OCI-LY3 (cell line): ENCODE data around the gene KLRG1.

Source experiments
- H2AFZ ChIP-seq: fragments of 200-600, 300-600 bp; shearing (Covaris generic); 2 replicates; pipeline ENCODE4 v1.6.0; 2014; ENCODE audit warnings: antibody characterized with exemption, low read depth, low read length
- H3K27ac ChIP-seq: fragments of 200-600, 300-600 bp; sonication (generic); 2 replicates; pipeline ENCODE4 v1.5.1; 2014; ENCODE audit warnings: mild to moderate bottlenecking, low read length, moderate library complexity, mixed read lengths
- H3K27me3 ChIP-seq: fragments of 200-600, 300-600 bp; sonication (generic); 2 replicates; pipeline ENCODE4 v1.6.1; 2014; ENCODE audit warnings: low read depth, low read length, mixed read lengths
- H3K36me3 ChIP-seq: fragments of 200-600, 300-600 bp; sonication (generic); replicated peaks from 2 replicates; pipeline ENCODE3; 2014; ENCODE audit warnings: low read depth, low read length, mixed read lengths
- H3K4me1 ChIP-seq: fragments of 300-600, 200-600 bp; sonication (generic); 2 replicates; pipeline ENCODE4 v1.6.1; 2014; ENCODE audit warnings: low read length, mixed read lengths
- H3K4me2 ChIP-seq: fragments of 200-600, 300-600 bp; sonication (generic); 2 replicates; pipeline ENCODE4 v1.6.1; 2014; ENCODE audit warnings: low read length, mixed read lengths
- H3K4me3 ChIP-seq: fragments of 300-600, 200-600 bp; sonication (generic); 2 replicates; pipeline ENCODE4 v1.5.1; 2014; ENCODE audit warnings: antibody characterized with exemption, mild to moderate bottlenecking, low read length, moderate library complexity
- H3K79me2 ChIP-seq: fragments of 300-600, 200-600 bp; shearing (Covaris generic); 2 replicates; pipeline ENCODE4 v1.6.1; 2014; ENCODE audit warnings: mild to moderate bottlenecking, low read length, mixed read lengths
- H3K9ac ChIP-seq: fragments of 300-600, 200-600 bp; shearing (Covaris generic); 2 replicates; pipeline ENCODE4 v1.6.0; 2014; ENCODE audit warnings: mild to moderate bottlenecking, low read length, moderate library complexity
- H3K9me3 ChIP-seq: fragments of 200-600, 300-600 bp; shearing (Covaris generic); 2 replicates; pipeline ENCODE4 v1.6.1; 2014; ENCODE audit warnings: low read length, mixed read lengths; ENCODE audit not compliant: insufficient read depth
- H4K20me1 ChIP-seq: fragments of 200-600, 300-600 bp; sonication (generic); 2 replicates; pipeline ENCODE4 v1.6.1; 2016; ENCODE audit warnings: low read length, mixed read lengths; ENCODE audit not compliant: insufficient read depth
- CTCF ChIP-seq: fragments of 200-600, 300-600 bp; sonication (generic); IDR thresholded peaks from 2 replicates; pipeline ENCODE4 v1.5.1; 2014; ENCODE audit warnings: antibody characterized with exemption, low read length, low read depth
- EZH2phosphoT487 ChIP-seq: fragments of 200-600 bp; shearing (Covaris generic); IDR thresholded peaks from 2 replicates; pipeline ENCODE4 v1.6.1; 2018; ENCODE audit warnings: antibody characterized with exemption, mixed run types, low read depth

Gene KLRG1

GRCh38 chr12:8985213-8985754 is 4.1 kb upstream of the KLRG1 start:
- Histone ChIP-seq H3K4me3 (no peak overlapping the region), H3K4me1 (peaks cover 50% of the 10 kb centered on the region), H4K20me1 (no peaks in the 10 kb centered on the region), H3K36me3 (peaks cover 2% of the 10 kb centered on the region), H3K27ac (no peak overlapping the region), H3K9me3 (0 out of 2 replicates have a peak, but pooled peaks cover 2% of the 10 kb centered on the region), H2AFZ (no peak overlapping the region), H3K4me2 (0 out of 2 replicates have a peak overlapping the region, but pooled peaks have one; percentile 7), H3K9ac (no peak overlapping the region), H3K79me2 (no peaks in the 10 kb centered on the region), H3K27me3 (no peaks in the 10 kb centered on the region)
- TF ChIP-seq CTCF, result no peak
- TF ChIP-seq EZH2phosphoT487, result no peak

- Histone ChIP-seq H2AFZ (no peak overlapping the region), H3K9ac (no peak overlapping the region), H3K4me2 (peak overlapping the region; percentile 38), H3K36me3 (no peaks in the 10 kb centered on the region), H3K27ac (peak overlapping the region; percentile 28; the same call in 1 of the 2 replicates), H4K20me1 (no peaks in the 10 kb centered on the region), H3K4me1 (peaks cover 61% of the 10 kb centered on the region), H3K79me2 (no peaks in the 10 kb centered on the region), H3K9me3 (no peaks in the 10 kb centered on the region), H3K27me3 (no peaks in the 10 kb centered on the region), H3K4me3 (no peak overlapping the region)
- TF ChIP-seq EZH2phosphoT487, result no peak
- TF ChIP-seq CTCF, result no peak
Observed at GRCh38 chr12:8987163-8987562, 2.2 kb upstream of the KLRG1 start.

- H3K4me3 ChIP-seq, result no peak overlapping the region
- no peaks in the 10 kb centered on the region for H4K20me1 ChIP-seq
- no peaks in the 10 kb centered on the region for H3K27me3 ChIP-seq
- H3K27ac ChIP-seq, result peak overlapping the region; percentile 28
- no peak overlapping the region for H2AFZ ChIP-seq
- no peaks in the 10 kb centered on the region for H3K36me3 ChIP-seq
- TF ChIP-seq CTCF, result no peak
- H3K4me1 ChIP-seq, result peaks cover 64% of the 10 kb centered on the region
- H3K4me2 ChIP-seq, result peak overlapping the region; percentile 38
- H3K79me2 ChIP-seq, result no peaks in the 10 kb centered on the region
- no peak overlapping the region for H3K9ac ChIP-seq
- H3K9me3 ChIP-seq, result no peaks in the 10 kb centered on the region
Observed at GRCh38 chr12:8987685-8988084, 1.7 kb upstream of the KLRG1 start.

- Histone ChIP-seq H2AFZ (no peak overlapping the region), H3K27me3 (no peaks in the 10 kb centered on the region), H4K20me1 (no peaks in the 10 kb centered on the region), H3K4me3 (no peak overlapping the region), H3K9me3 (no peaks in the 10 kb centered on the region), H3K4me1 (peaks cover 69% of the 10 kb centered on the region), H3K36me3 (no peaks in the 10 kb centered on the region), H3K4me2 (peak overlapping the region; percentile 32), H3K79me2 (no peaks in the 10 kb centered on the region), H3K27ac (peak overlapping the region; percentile 8; the same call in 1 of the 2 replicates), H3K9ac (peak overlapping the region; percentile 7; the same call in 1 of the 2 replicates)
- no peak for TF ChIP-seq EZH2phosphoT487
- no peak for TF ChIP-seq CTCF
Observed at GRCh38 chr12:8991371-8992345, 2.3 kb downstream of the KLRG1 start.
